NT2/D1 (cell line): ENCODE measurements around the gene NTRK3.

Experiments used
- DNase-seq: peaks from one replicate; pipeline ENCODE4 v3.0.0-alpha.2; 2011; ENCODE audit warnings: low read depth, low spot score
- H3K27me3 ChIP-seq: 2 replicates; pipeline ENCODE4 v1.6.0; 2011; ENCODE audit warnings: mild to moderate bottlenecking; ENCODE audit not compliant: insufficient read length, insufficient read depth
- H3K36me3 ChIP-seq: 2 replicates; pipeline ENCODE4 v1.6.1; 2011; ENCODE audit warnings: mild to moderate bottlenecking, low read length, mixed read lengths; ENCODE audit not compliant: insufficient read depth, insufficient read length
- H3K4me1 ChIP-seq: 2 replicates; pipeline ENCODE4 v1.5.1; 2011; ENCODE audit not compliant: insufficient read depth, insufficient read length
- H3K4me3 ChIP-seq: 2 replicates; pipeline ENCODE4 v1.5.1; 2011; ENCODE audit warnings: low read depth; ENCODE audit not compliant: insufficient read length
- H3K9ac ChIP-seq: 2 replicates; pipeline ENCODE4 v1.6.0; 2011; ENCODE audit warnings: low read depth; ENCODE audit not compliant: insufficient read length
- H3K9me3 ChIP-seq: 2 replicates; pipeline ENCODE4 v1.5.1; 2011; ENCODE audit warnings: mild to moderate bottlenecking, low read length; ENCODE audit not compliant: insufficient read depth
- SUZ12 ChIP-seq: IDR thresholded peaks from 2 replicates; pipeline ENCODE4 v1.6.1; 2011; ENCODE audit not compliant: insufficient read length, insufficient read depth; ENCODE audit errors: extremely low read depth
- YY1 ChIP-seq: IDR thresholded peaks from 2 replicates; pipeline ENCODE4 v1.6.1; 2011; ENCODE audit not compliant: insufficient read length, insufficient read depth
- ZNF274 ChIP-seq: IDR thresholded peaks from 2 replicates; pipeline ENCODE4 v1.6.1; 2011; ENCODE audit warnings: mild to moderate bottlenecking, low read depth, low read length

NTRK3 gene

DNA sequence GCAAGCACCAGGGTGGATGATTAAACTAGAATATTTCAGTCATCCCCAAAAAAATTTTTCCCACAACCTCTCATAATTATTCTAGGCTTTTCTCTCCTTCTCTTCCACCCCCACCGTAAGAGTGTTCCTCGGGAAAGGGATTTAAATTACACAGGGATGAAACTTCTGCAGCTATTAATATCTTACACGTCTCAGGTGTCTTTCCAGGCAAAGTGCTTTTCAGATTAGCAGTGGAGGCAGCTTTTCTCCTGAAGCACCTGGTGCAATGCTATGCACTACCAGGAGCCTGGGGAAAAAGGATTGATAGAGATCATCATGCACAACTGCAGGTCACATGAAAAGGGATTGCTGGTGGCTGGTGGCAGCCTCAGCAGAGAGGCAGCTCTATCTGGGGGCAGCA, 250.4 kb downstream of the NTRK3 start:
- H3K9me3 ChIP-seq = no peaks in the 10 kb centered on the region
- H3K4me1 ChIP-seq = no peaks in the 10 kb centered on the region
- no peak overlapping the region for H3K9ac ChIP-seq
- H3K27me3 ChIP-seq = no peaks in the 10 kb centered on the region
- no peaks in the 10 kb centered on the region for H3K36me3 ChIP-seq
- TF ChIP-seq ZNF274 = no peak
- no peak for TF ChIP-seq YY1
- TF ChIP-seq SUZ12 = no peak
- H3K4me3 ChIP-seq = no peak overlapping the region
- DNase-seq = no peak

DNA sequence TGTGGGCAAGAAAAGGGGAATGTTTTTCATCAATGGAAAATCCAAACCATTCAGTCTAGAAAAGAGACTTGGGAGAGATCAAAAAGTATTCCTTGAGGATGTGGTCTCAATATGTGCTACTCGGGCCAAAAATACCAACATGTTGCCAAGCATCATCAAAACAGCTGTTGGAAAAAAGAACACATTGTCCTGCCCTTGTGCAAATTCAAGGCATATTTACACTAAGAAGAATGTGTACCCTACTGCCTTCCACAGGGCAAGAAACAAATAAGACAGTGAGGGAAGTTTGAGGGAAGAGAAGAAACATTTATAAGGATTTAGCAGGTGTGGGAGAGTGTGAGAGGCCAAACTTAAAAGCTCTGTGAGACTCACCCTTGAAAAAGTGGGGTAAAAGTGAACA, 252.1 kb downstream of the NTRK3 start:
- Histone ChIP-seq H3K36me3 (no peaks in the 10 kb centered on the region), H3K27me3 (no peaks in the 10 kb centered on the region), H3K4me1 (no peaks in the 10 kb centered on the region), H3K9me3 (no peaks in the 10 kb centered on the region), H3K9ac (no peak overlapping the region), H3K4me3 (no peak overlapping the region)
- no peak for DNase-seq
- TF ChIP-seq YY1 (no peak), SUZ12 (no peak), ZNF274 (no peak)

GRCh38 chr15:88003541-88004327, 252.8 kb downstream of the NTRK3 start:
- Histone ChIP-seq H3K9ac (no peak overlapping the region), H3K4me1 (no peaks in the 10 kb centered on the region), H3K4me3 (no peak overlapping the region), H3K9me3 (no peaks in the 10 kb centered on the region), H3K27me3 (no peaks in the 10 kb centered on the region), H3K36me3 (no peaks in the 10 kb centered on the region)
- no peak for DNase-seq
- TF ChIP-seq YY1 = no peak
- no peak for TF ChIP-seq ZNF274
- TF ChIP-seq SUZ12 = no peak

DNA sequence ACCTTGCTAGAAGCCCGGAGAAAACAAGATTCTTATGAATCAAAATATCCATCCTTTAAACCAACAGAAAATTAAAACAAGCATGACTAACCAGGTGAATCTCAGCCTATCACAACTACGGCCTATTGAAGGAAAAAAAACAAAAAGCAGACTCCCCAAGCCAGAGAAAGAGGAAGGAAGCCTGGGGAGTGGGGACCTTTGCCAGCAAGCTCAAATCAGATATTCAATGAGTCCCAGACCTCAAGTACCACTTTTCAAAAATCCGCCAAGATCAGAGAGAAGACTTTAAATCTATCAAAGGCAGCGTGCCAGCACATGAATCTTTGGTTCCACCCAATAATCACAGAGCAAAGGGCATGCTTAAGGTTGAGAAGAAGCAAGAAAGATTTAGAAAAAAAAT, 253.8 kb downstream of the NTRK3 start:
- H3K9ac ChIP-seq = no peak overlapping the region
- no peak overlapping the region for H3K4me3 ChIP-seq
- no peak for DNase-seq
- H3K9me3 ChIP-seq = no peaks in the 10 kb centered on the region
- no peaks in the 10 kb centered on the region for H3K27me3 ChIP-seq
- no peak for TF ChIP-seq ZNF274
- no peak for TF ChIP-seq YY1
- no peak for TF ChIP-seq SUZ12
- H3K36me3 ChIP-seq = no peaks in the 10 kb centered on the region
- no peaks in the 10 kb centered on the region for H3K4me1 ChIP-seq

GRCh38 chr15:87998630-87999029, 257.9 kb downstream of the NTRK3 start:
- H3K9ac ChIP-seq = no peak overlapping the region
- no peak for TF ChIP-seq SUZ12
- no peak for TF ChIP-seq ZNF274
- no peak for TF ChIP-seq YY1
- no peaks in the 10 kb centered on the region for H3K36me3 ChIP-seq
- H3K9me3 ChIP-seq = no peaks in the 10 kb centered on the region
- no peaks in the 10 kb centered on the region for H3K4me1 ChIP-seq
- H3K27me3 ChIP-seq = no peaks in the 10 kb centered on the region
- DNase-seq = no peak
- H3K4me3 ChIP-seq = no peak overlapping the region

GRCh38 chr15:87986776-87987175, 269.8 kb downstream of the NTRK3 start:
- H3K36me3 ChIP-seq = no peaks in the 10 kb centered on the region
- H3K27me3 ChIP-seq = no peaks in the 10 kb centered on the region

GRCh38 chr15:87985451-87985850, 271.1 kb downstream of the NTRK3 start:
- Histone ChIP-seq H3K9ac (no peak overlapping the region), H3K9me3 (no peaks in the 10 kb centered on the region), H3K4me3 (no peak overlapping the region), H3K27me3 (no peaks in the 10 kb centered on the region), H3K36me3 (no peaks in the 10 kb centered on the region), H3K4me1 (no peaks in the 10 kb centered on the region)
- no peak for DNase-seq
- no peak for TF ChIP-seq YY1
- no peak for TF ChIP-seq ZNF274
- no peak for TF ChIP-seq SUZ12

More at GRCh38 chr15:87986776-87987175, 269.8 kb downstream of the NTRK3 start:
- H3K4me3 ChIP-seq = no peak overlapping the region
- H3K9ac ChIP-seq = no peak overlapping the region
- H3K4me1 ChIP-seq = no peaks in the 10 kb centered on the region
- H3K9me3 ChIP-seq = no peaks in the 10 kb centered on the region
- TF ChIP-seq YY1 (no peak), ZNF274 (no peak), SUZ12 (no peak)
- DNase-seq = no peak

DNA sequence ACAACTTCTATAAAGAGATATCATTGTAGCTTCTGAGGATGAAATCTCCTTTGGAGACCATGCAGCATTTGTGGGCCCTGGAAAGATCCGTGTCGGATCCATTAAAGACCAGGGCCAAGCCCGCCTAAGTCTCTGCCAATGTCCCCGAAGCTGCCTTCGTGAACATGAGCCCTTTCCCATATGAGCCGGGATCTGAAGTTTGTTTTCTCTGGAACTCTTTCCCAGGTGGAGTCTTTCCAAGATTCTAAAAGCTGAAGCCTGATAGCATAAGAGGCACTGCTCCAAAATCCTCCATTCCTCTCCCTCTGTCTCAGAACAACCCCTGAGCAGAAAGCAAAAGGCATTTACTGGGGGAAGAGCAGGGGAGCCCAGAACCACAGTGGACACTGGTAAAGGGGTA, 274.6 kb downstream of the NTRK3 start:
- H3K27me3 ChIP-seq = no peaks in the 10 kb centered on the region
- H3K9me3 ChIP-seq = no peaks in the 10 kb centered on the region
- TF ChIP-seq ZNF274 (no peak), YY1 (no peak), SUZ12 (no peak)
- no peak for DNase-seq
- H3K4me1 ChIP-seq = no peaks in the 10 kb centered on the region
- no peak overlapping the region for H3K9ac ChIP-seq
- no peaks in the 10 kb centered on the region for H3K36me3 ChIP-seq
- H3K4me3 ChIP-seq = no peak overlapping the region
